H1 (cell line): ENCODE data around the gene CRYGN. TPM values are rescaled to one million over a fixed set of nuclear protein-coding genes. Genes with fewer than 3 reads are reported as not detected.

Experiments used
- ATF2 ChIP-seq: IDR thresholded peaks from 2 replicates; pipeline ENCODE4 v1.6.1; 2012; ENCODE audit warnings: low read length, inconsistent platforms
- BCL11A ChIP-seq, 2 experiments: IDR thresholded peaks; one replicate each; pipeline ENCODE4 v1.6.1; 2011; ENCODE audit warnings: low read depth in 2 of 2, low read length in 2 of 2, mild to moderate bottlenecking in 2 of 2
- CHD7 ChIP-seq: fragments of 300-600 bp; sonication (generic); IDR thresholded peaks from 2 replicates; pipeline ENCODE4 v1.7.1; 2012; ENCODE audit warnings: low read length, moderate library complexity, mild to moderate bottlenecking, inconsistent platforms; ENCODE audit not compliant: insufficient replicate concordance
- CTCF ChIP-seq, 3 experiments: IDR thresholded peaks; 1 replicate in 2 of 3; 2 replicates in 1 of 3; pipeline versions ENCODE4 v1.5.1 to v1.6.1; 2011; ENCODE audit warnings: low read length in 3 of 3, mild to moderate bottlenecking in 3 of 3, inconsistent platforms in 2 of 3, low read depth in 1 of 3, moderate library complexity in 1 of 3; ENCODE audit not compliant: insufficient read depth in 1 of 3; ENCODE audit errors: control extremely low read depth in 1 of 3
- POLR2AphosphoS5 ChIP-seq: IDR thresholded peaks from 2 replicates; pipeline ENCODE4 v1.6.1; 2011; ENCODE audit warnings: low read depth, low read length
- SRF ChIP-seq: IDR thresholded peaks from 2 replicates; pipeline ENCODE4 v1.6.1; 2011; ENCODE audit warnings: mild to moderate bottlenecking, low read depth, low read length, moderate library complexity
- TCF12 ChIP-seq: IDR thresholded peaks from 2 replicates; pipeline ENCODE4 v1.6.1; 2011; ENCODE audit warnings: low read depth, mild to moderate bottlenecking, low read length
- polyA plus RNA-seq, 7 experiments: library from polyadenylated mRNA; depleted of rRNA in 3 of 7; stranded (reverse) in 5 of 7; unstranded in 2 of 7; fragments of >200 nt in 5 of 7; fragments of 200-250 nt in 2 of 7; gene quantifications; 1 replicate in 5 of 7; 2 replicates in 1 of 7; 4 replicates in 1 of 7; pipeline versions ENCODE4 v1.2.1 to v1.2.3, GENCODE V29; 2011 to 2013; ENCODE audit warnings: missing spikeins in 2 of 7, mixed read lengths in 2 of 7
- total RNA-seq: library from RNA; stranded (reverse); fragmentation: NEBNext Ultra II Directional; extraction: Animal tissue kit (Norgen Biotek cat#: 25700); gene quantifications from 2 replicates; pipeline ENCODE4 v1.2.1, GENCODE V29; 2021

The CRYGN gene
- total and polyA plus RNA-seq, 2 of the 8 experiments (the other 6 are each of a cell fraction or from before 2014, with no cell fraction given) = 0.98 to 1.6 TPM

- TF ChIP-seq CHD7 (no peak), SRF (no peak), ATF2 (no peak), CTCF (IDR thresholded peaks at IDR 0.05; ENCODE audit: control extremely low read depth in 1 of 3, insufficient read depth in 1 of 3, low read depth in 1 of 3, low read length in 3 of 3) (no peak), POLR2AphosphoS5 (no peak), TCF12 (no peak), BCL11A (IDR thresholded peaks at IDR 0.05; ENCODE audit: low read depth in 2 of 2, low read length in 2 of 2) (no peak)
These were observed 8.6 kb downstream of the CRYGN start (continued) for GRCh38 chr7:151431281-151431767.
